Keratinocyte (primary cell): ENCODE measurements around the gene TMEM39B. TPM values are rescaled to one million over a fixed set of nuclear protein-coding genes. Genes with fewer than 3 reads are reported as not detected.
A peak's percentile ranks its signal among the peaks of the same experiment; 100 is the strongest.

Source experiments
- DNase-seq: peaks from one replicate; pipeline ENCODE4 v3.0.0-alpha.2; 2011; ENCODE audit warnings: low read depth, missing footprints, low spot score
- FAIRE-seq: peaks from 2 replicates; lab custom pipeline; 2011; peaks lifted over from hg19 to GRCh38; lab: Jason Lieb, UNC
- H2AFZ ChIP-seq: 2 replicates; pipeline ENCODE4 v1.6.0; 2012; ENCODE audit warnings: low read length, control low read depth, inconsistent platforms; ENCODE audit not compliant: control insufficient read depth
- H3K27ac ChIP-seq: 2 replicates; pipeline ENCODE4 v1.5.1; 2011; ENCODE audit warnings: low read length; ENCODE audit not compliant: control insufficient read depth, insufficient read depth
- H3K27me3 ChIP-seq: 3 replicates; pipeline ENCODE4 v1.6.0; 2011; ENCODE audit warnings: low read length; ENCODE audit not compliant: control insufficient read depth, insufficient read depth; ENCODE audit errors: extremely low read depth
- H3K36me3 ChIP-seq, 2 experiments: 2 replicates in 1 of 2; 3 replicates in 1 of 2; pipeline ENCODE4 v1.5.1; 2011; ENCODE audit warnings: low read length in 2 of 2, mild to moderate bottlenecking in 1 of 2; ENCODE audit not compliant: control insufficient read depth in 2 of 2, insufficient read depth in 2 of 2; ENCODE audit errors: extremely low read depth in 1 of 2
- H3K4me1 ChIP-seq: 3 replicates; pipeline ENCODE4 v1.5.1; 2011; ENCODE audit warnings: low read length; ENCODE audit not compliant: control insufficient read depth, insufficient read depth; ENCODE audit errors: extremely low read depth
- H3K4me2 ChIP-seq: 3 replicates; pipeline ENCODE4 v1.6.0; 2011; ENCODE audit warnings: low read depth, low read length; ENCODE audit not compliant: control insufficient read depth, insufficient read depth; ENCODE audit errors: extremely low read depth
- H3K4me3 ChIP-seq, 3 experiments: fragments of 200-600 bp in 1 of 3; sonication (generic) in 1 of 3; 2 replicates in 2 of 3; 3 replicates in 1 of 3; pipeline ENCODE4 v1.5.1; 2011 to 2016; ENCODE audit warnings: low read length in 3 of 3, mild to moderate bottlenecking in 3 of 3, control low read depth in 2 of 3, inconsistent platforms in 1 of 3, low read depth in 1 of 3, mixed read lengths in 1 of 3, mixed run types in 1 of 3, moderate library complexity in 1 of 3; ENCODE audit not compliant: control insufficient read depth in 2 of 3, insufficient read depth in 2 of 3; ENCODE audit errors: extremely low read depth in 1 of 3
- H3K79me2 ChIP-seq: 2 replicates; pipeline ENCODE4 v1.6.0; 2012; ENCODE audit warnings: low read length; ENCODE audit not compliant: control insufficient read depth, insufficient read depth
- H3K9ac ChIP-seq: 3 replicates; pipeline ENCODE4 v1.6.0; 2011; ENCODE audit warnings: low read length; ENCODE audit not compliant: control insufficient read depth, insufficient read depth; ENCODE audit errors: extremely low read depth
- H3K9me1 ChIP-seq: 3 replicates; pipeline ENCODE4 v1.6.0; 2011; ENCODE audit warnings: low read length; ENCODE audit not compliant: control insufficient read depth, insufficient read depth; ENCODE audit errors: extremely low read depth
- H3K9me3 ChIP-seq: 2 replicates; pipeline ENCODE4 v1.5.1; 2012; ENCODE audit warnings: low read depth, low read length; ENCODE audit not compliant: control insufficient read depth
- H4K20me1 ChIP-seq: 3 replicates; pipeline ENCODE4 v1.6.0; 2011; ENCODE audit warnings: low read length; ENCODE audit not compliant: control insufficient read depth, insufficient read depth; ENCODE audit errors: extremely low read depth
- CTCF ChIP-seq, 3 experiments: IDR thresholded peaks in 1 of 3; conservative IDR thresholded peaks in 1 of 3; optimal IDR thresholded peaks in 1 of 3; 2 replicates in 2 of 3; 3 replicates in 1 of 3; pipeline versions ENCODE3 to v1.5.1; 2011; ENCODE audit warnings: low read length in 3 of 3, mild to moderate bottlenecking in 3 of 3, moderate library complexity in 2 of 3, control low read depth in 1 of 3, inconsistent platforms in 1 of 3; ENCODE audit not compliant: insufficient read depth in 2 of 3; ENCODE audit errors: extremely low read depth in 1 of 3
- EZH2 ChIP-seq: IDR thresholded peaks from one replicate; pipeline ENCODE4 v1.6.1; 2012; ENCODE audit warnings: inconsistent platforms, mild to moderate bottlenecking, low read length, moderate library complexity
- dilution Hi-C: fragments of 300-500 bp; cut with MboI; formaldehyde crosslinking; loops from one replicate; pipeline ENCODE4 v1.7.0; 2020; ENCODE audit warnings: low sequenced_read_pairs; ENCODE audit not compliant: extremely low pct_ligation_motif_present
- polyA plus RNA-seq, 5 experiments: library from polyadenylated mRNA; depleted of rRNA in 3 of 5; stranded (reverse) in 3 of 5; stranded (forward) in 1 of 5; unstranded in 1 of 5; fragments of >200 nt; gene quantifications; 1 replicate in 1 of 5; 2 replicates in 3 of 5; 3 replicates in 1 of 5; pipeline versions ENCODE4 v1.2.1 to v1.2.3, GENCODE V29; 2011 to 2012; ENCODE audit warnings: missing spikeins in 2 of 5, low read depth in 1 of 5, low replicate concordance in 1 of 5

The TMEM39B gene
- polyA plus RNA-seq, 1 donor (not counting 4 experiments of a cell fraction or from before 2014, with no cell fraction given): 6.8 TPM

- no peaks in the 10 kb centered on the region for H3K79me2 ChIP-seq
- no peaks in the 10 kb centered on the region for H3K27me3 ChIP-seq
- DNase-seq: peak; percentile 35
- no peaks in the 10 kb centered on the region for H3K9me1 ChIP-seq
- dilution Hi-C loops: no loop called here
- H4K20me1 ChIP-seq: peaks cover 3% of the 10 kb centered on the region
- peak; percentile 79 for FAIRE-seq
- H3K4me1 ChIP-seq: peaks cover 32% of the 10 kb centered on the region
- H2AFZ ChIP-seq: no peak overlapping the region
- peak overlapping the region in 1 of 3 experiments; percentile 7 for H3K4me3 ChIP-seq
- H3K9me3 ChIP-seq: no peaks in the 10 kb centered on the region
- no peak overlapping the region for H3K9ac ChIP-seq
- TF ChIP-seq CTCF (optimal IDR thresholded peaks at IDR 0.05 in 1 of 3, IDR thresholded peaks at IDR 0.05 in 1 of 3, conservative IDR thresholded peaks at IDR 0.05 in 1 of 3; ENCODE audit: extremely low read depth in 1 of 3, insufficient read depth in 2 of 3, low read length in 3 of 3) (no peak), EZH2 (no peak)
- H3K36me3 ChIP-seq: peaks cover 0 to 2% of the 10 kb centered on the region in 2 experiments
- peak overlapping the region; percentile 49 for H3K4me2 ChIP-seq
- no peak overlapping the region for H3K27ac ChIP-seq
Measured at GRCh38 chr1:32066489-32066873, 6.3 kb upstream of the TMEM39B start.

- H3K27me3 ChIP-seq: no peaks in the 10 kb centered on the region
- DNase-seq (no peak), FAIRE-seq (no peak)
- no peak overlapping the region for H3K4me3 ChIP-seq
- TF ChIP-seq EZH2 (no peak), CTCF (optimal IDR thresholded peaks at IDR 0.05 in 1 of 3, IDR thresholded peaks at IDR 0.05 in 1 of 3, conservative IDR thresholded peaks at IDR 0.05 in 1 of 3; ENCODE audit: extremely low read depth in 1 of 3, insufficient read depth in 2 of 3, low read length in 3 of 3) (no peak)
- dilution Hi-C loops: no loop called here
- H3K4me1 ChIP-seq: peaks cover 32% of the 10 kb centered on the region
- H3K9ac ChIP-seq: no peak overlapping the region
- no peak overlapping the region for H3K27ac ChIP-seq
- H3K79me2 ChIP-seq: peaks cover 7% of the 10 kb centered on the region
- H3K9me3 ChIP-seq: no peaks in the 10 kb centered on the region
- H4K20me1 ChIP-seq: no peaks in the 10 kb centered on the region
- no peak overlapping the region for H2AFZ ChIP-seq
- H3K36me3 ChIP-seq: no peaks in the 10 kb centered on the region
- H3K4me2 ChIP-seq: no peak overlapping the region
- H3K9me1 ChIP-seq: no peaks in the 10 kb centered on the region
Measured at GRCh38 chr1:32068957-32069588, 3.7 kb upstream of the TMEM39B start.
